A172 (cell line): Measurements from ENCODE around the gene TSC22D3. TPM values are rescaled to one million over a fixed set of nuclear protein-coding genes. Genes with fewer than 3 reads are reported as not detected.
"Not testable (repeated sequence)": the region's sequence is repeated elsewhere in the genome, so short reads cannot be mapped to it uniquely, and the experiment has no call there.

Experiments
- DNase-seq: peaks from one replicate; pipeline ENCODE4 v3.0.0-alpha.2; 2015; ENCODE audit warnings: low spot score
- total RNA-seq: library from RNA; depleted of rRNA; stranded (reverse); fragments of >200 nt; shearing (Covaris generic); gene quantifications from 2 replicates; pipeline ENCODE4 v1.2.3, GENCODE V29; 2014

TSC22D3 gene
- total RNA-seq, 1 experiment from 2014 or later: 7.7 TPM

GRCh38 chrX:107712231-107713202 lies 63.1 kb downstream of the TSC22D3 start:
- DNase-seq: no peak

GRCh38 chrX:107711521-107712181 lies 63.9 kb downstream of the TSC22D3 start:
- no peak for DNase-seq

- peak; percentile 54 for DNase-seq
These were observed 64.8 kb downstream of the TSC22D3 start for GRCh38 chrX:107710617-107711391.

DNA sequence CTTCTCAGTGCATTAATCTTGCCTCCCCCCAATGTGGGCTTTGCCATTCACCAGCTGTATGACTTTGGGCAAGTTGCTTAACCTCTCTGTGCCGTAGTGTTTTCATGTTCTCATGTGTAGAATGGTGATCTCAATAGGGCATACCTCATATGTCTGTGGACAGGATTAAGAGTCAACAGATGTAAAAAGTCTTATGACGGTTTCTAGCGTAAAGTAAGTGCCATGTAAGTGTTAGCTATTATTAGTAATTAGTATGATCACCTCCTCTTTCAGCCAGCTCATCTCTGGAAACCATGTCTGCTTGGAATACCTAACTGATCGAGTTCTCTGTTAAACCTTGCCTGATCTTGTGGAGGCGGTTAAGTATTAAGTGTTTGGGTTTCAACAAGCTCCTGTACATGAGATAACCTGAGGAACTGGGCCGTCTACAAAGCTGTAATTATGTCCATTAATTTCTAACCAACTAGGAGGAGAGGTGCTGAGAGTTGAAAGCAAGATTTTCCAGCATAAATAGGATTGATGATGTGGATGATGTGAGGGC lies 66.3 kb downstream of the TSC22D3 start:
- DNase-seq: no peak

DNA sequence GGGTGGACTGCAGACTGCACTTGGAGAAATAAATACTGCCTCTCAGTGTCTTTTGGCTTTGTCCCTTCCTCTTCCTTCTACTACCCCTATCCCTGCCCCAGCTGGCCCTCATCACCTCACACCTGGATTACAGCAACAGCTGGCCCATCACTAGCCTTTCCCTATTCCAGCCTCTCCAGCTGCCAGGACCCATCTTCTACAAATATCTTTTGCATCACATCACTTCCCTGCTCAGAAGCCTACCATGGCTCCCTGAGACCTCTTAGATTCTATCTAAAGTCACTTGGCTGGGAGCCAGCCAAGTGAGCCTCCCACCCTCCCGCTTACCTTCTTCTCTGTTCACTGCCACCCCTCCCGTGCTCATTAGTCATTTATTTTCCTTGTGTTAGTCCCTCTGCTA lies 66.8 kb downstream of the TSC22D3 start:
- no peak for DNase-seq

GRCh38 chrX:107707866-107708265 lies 67.7 kb downstream of the TSC22D3 start:
- DNase-seq: no peak

DNA sequence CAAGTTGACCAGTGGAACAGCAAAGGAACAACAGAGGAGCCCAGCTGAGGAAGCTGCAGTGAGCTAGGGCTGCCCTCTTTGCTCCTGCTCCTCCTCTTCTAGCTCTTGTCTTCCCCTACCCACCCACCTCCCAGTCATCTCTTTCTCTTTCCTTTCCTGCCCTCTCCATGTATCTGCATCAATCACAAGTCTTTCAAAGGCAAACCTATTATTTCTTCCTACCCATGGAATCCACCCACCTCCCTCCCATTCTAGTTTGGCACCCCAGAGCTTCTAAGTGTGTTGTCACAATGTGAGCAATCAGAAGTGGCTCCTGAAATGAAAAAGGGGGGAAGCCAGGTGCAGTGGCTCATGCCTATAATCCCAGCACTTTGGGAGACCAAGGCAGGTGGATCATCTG lies 69.3 kb downstream of the TSC22D3 start:
- no peak for DNase-seq

DNA sequence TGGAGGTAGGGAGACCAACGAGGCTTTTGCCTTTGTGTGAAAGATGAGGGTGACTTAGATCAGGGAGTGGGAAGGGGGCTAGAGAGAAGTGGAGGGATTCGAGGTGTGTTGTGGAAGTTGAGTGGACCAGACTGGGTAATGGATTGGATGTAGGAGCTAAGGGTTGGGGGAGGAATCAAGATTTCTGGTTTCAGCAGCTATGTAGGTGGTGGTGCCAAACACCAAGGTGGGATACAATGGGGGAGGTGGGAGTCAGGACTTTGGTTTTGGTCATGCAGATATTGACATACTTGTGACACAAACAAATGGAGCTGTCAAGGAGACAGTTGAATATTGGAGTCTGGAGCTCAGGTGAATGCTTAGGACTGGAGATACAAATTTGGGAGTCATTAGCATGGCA lies 71.0 kb downstream of the TSC22D3 start:
- no peak for DNase-seq

DNA sequence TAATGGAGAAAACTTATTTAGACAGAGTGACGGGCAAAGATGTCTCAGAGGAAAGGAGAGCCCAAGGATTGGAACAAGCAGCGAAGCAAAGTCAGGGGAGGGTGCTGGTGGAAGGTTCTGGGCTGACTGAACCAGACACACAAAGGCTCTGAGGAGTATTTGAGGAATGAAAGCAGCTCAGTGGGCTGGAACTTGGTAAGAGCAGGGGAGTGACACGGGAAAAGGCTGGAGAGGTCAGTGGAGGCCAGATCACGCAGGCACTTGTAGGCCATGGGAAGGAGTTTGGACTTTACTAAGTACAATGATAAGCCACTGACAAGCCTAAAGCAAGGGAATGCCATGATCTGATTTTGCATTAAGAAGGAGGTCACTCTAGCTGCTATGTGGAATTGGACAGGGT lies 71.4 kb downstream of the TSC22D3 start:
- DNase-seq: no peak

- no peak for DNase-seq
These were observed 74.0 kb downstream of the TSC22D3 start for GRCh38 chrX:107701493-107702121.

- no peak for DNase-seq
These were observed 74.8 kb downstream of the TSC22D3 start for GRCh38 chrX:107700790-107701189.

- DNase-seq: no peak
These were observed 75.2 kb downstream of the TSC22D3 start for GRCh38 chrX:107700317-107700774.

DNA sequence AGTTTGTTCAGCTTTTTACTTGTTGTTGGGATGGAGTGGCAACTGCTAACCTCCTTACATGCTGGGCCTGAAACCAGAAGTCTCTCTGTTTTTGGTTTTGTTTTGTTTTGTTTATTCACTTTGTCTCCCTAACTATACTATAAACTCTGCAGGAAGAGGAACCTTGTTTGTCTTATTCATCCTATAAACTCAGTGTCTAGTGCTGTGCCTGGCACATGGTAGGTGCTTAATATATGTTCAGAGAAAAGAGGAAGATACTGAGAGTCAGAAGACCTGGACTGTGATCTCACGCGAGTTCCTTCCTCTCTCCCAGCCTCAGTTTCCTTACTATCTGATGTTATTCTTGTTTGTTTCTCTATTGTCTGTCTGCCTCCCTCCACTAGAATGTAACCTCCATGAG lies 76.0 kb downstream of the TSC22D3 start:
- DNase-seq: no peak

DNA sequence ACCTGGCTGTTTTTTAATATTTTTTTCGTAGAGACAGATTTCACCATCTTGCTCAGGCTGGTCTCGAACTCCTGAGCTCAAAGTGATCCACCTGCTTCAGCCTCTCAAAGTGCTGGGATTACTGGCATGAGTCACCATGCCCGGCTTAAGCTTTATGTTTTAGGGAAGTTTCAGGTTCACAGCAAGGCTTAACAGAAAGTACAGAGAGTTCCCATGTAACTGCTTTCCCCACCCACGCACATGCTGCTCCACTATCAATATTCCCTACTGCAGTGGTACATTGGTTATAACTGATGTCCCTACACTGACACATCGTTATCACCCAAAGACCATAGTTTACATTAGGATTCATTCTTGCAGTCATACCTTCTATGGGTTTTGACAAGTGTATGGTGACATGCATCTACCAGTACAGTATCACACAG lies 84.6 kb downstream of the TSC22D3 start:
- DNase-seq: no peak

DNA sequence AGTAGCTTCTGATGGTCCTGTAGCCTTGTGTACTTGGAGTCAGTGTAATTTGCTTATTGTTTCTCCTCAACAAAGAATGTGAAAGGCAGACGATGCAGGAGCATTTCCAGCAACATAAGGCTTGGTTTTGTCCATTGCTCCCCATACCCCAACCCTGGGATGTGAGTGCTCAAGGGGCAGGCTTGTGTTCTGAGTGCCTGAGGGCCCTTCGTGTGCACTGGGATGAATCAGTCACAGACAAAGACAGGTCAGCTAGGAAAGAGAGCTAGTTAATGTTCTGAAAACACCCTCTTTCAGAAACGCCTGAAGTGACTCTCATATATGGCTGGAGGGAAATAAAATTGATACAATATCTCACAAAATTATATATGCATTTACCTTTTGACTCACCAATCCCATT lies 88.1 kb downstream of the TSC22D3 start:
- DNase-seq: no peak

- DNase-seq: peak; percentile 8
These were observed 88.8 kb downstream of the TSC22D3 start for GRCh38 chrX:107686792-107687191.

GRCh38 chrX:107686026-107686425 lies 89.6 kb downstream of the TSC22D3 start:
- no peak for DNase-seq

DNA sequence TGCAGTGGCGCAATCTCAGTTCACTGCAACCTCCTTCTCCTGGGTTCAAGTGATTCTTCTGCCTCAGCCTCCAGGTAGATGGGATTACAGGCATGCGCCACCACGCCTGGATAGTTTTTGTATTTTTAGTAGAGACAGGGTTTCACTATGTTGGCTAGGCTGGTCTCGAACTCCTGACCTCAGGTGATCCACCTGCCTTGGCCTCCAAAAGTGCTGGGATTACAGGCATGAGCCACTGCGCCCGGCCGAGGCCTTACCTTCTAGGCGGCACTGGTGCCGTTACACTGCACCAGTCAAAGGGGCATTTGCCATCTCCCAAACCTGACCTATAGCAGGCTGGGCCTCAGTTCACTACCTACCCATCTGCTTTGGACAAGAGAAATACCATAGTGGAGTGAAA lies 90.0 kb downstream of the TSC22D3 start:
- not testable (repeated sequence) for DNase-seq

- peak; percentile 18 for DNase-seq
These were observed 90.6 kb downstream of the TSC22D3 start for GRCh38 chrX:107684956-107685385.

- no peak for DNase-seq
These were observed 91.7 kb downstream of the TSC22D3 start for GRCh38 chrX:107683931-107684330.
